Measurements from ENCODE around the gene RFC4. TPM values are rescaled to one million over a fixed set of nuclear protein-coding genes. Genes with fewer than 3 reads are reported as not detected.

Gene RFC4
- total and polyA plus RNA-seq, 9 of the 15 experiments (the other 6 are each of a cell fraction or from before 2014, with no cell fraction given), result 105 to 227 (median 180) TPM

DNA sequence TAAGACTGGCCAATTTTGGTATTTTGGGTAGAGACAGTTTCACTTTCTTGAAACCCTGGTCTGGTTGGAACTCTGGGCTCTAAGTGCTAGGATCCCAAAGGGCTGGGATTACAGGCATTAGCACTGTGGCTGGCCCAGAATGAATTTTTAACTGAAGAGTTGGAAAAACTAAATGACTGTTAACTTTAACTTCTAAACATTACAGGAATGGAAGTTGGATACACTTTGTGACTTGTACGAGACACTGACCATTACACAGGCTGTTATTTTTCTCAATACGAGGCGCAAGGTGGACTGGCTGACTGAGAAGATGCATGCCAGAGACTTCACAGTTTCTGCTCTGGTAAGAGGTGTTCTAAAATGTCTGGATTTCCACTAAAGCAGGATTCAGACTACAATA lies 19.4 kb downstream of the RFC4 start (continued):
- TF ChIP-seq GTF2E2 (tag; IDR thresholded peaks at IDR 0.05), result no peak
- TF ChIP-seq ILF3 (IDR thresholded peaks at IDR 0.05; ENCODE audit: borderline replicate concordance), result 0 out of 2 replicates have a peak, but pooled peaks have one; percentile 15
- no peak for TF ChIP-seq MEF2A (IDR thresholded peaks at IDR 0.05; ENCODE audit: control insufficient read depth, low read depth, low read length)

DNA sequence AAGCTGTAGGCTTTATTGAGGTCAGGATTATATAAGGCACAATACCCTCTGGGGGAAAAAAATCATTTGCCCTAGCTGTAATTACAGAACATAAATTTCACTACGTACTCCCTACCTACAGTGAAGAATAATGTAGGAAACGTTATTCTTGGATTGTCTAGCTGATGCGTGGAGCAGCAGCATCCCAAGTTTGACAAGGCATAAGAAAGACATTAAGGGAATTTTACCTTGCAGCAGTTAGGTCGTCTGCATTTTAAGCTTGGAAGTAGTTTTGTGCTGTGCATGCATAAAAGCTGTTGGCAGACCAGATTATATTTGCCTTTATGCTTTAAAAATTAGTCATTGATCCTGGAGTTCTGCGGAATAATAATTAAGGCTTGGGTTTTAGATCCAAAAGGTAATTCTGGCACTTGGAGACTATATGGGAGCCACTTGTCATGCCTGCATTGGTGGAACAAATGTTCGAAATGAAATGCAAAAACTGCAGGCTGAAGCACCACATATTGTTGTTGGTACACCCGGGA lies 20.7 kb downstream of the RFC4 start:
- DNase-seq (ENCODE audit: extremely low read depth in 1 of 4, low spot score in 3 of 4), result no peak

More for the DNA sequence above, 20.7 kb downstream of the RFC4 start:
- H3K4me3 ChIP-seq, result peak overlapping the region; percentile 81
- no TSS peak for BruUV-seq (replicated peaks)
- H3K4me1 ChIP-seq (replicated peaks in 1 of 2; ENCODE audit: control insufficient read depth in 2 of 2, insufficient read depth in 2 of 2, low read length in 2 of 2), result peaks cover 4 to 18% of the 10 kb centered on the region in 2 experiments; a peak in 3 of 5 replicates
- FAIRE-seq, result no peak
- peak overlapping the region; percentile 99 for H3K27ac ChIP-seq (ENCODE audit: extremely low read depth, low read depth, low read length)
- in situ Hi-C loops (cut with MboI) (no loop called here), intact Hi-C loops (cut with micrococcal nuclease) (no loop called here)
- no peaks in the 10 kb centered on the region for H3K27me3 ChIP-seq (ENCODE audit: control insufficient read depth in 2 of 2, insufficient read depth in 2 of 2, low read length in 2 of 2)
- peaks cover 68% of the 10 kb centered on the region for H3K79me2 ChIP-seq (ENCODE audit: control insufficient read depth, insufficient read depth, low read length)
- WGBS (ENCODE audit: insufficient coverage, low coverage, missing lambda C conversion rate), result under 1% methylated on average over 7 of the region's 7 CpGs
- TF ChIP-seq MXI1 (IDR thresholded peaks at IDR 0.05; ENCODE audit: low read depth, low read length) (peak; percentile 32; the same call in 1 of the 2 replicates), MEF2D (tag; conservative IDR thresholded peaks at IDR 0.05; ENCODE audit: low read depth) (no peak), CHD1 (IDR thresholded peaks at IDR 0.05; ENCODE audit: low read length) (peak; percentile 18), POLR2A (conservative IDR thresholded peaks at IDR 0.05) (peak; percentile 19; the same call in 1 of the 2 replicates), MCM3 (IDR thresholded peaks at IDR 0.05) (no peak), ZNF316 (IDR thresholded peaks at IDR 0.05) (0 out of 2 replicates have a peak, but pooled peaks have one; percentile 21), MAFF (IDR thresholded peaks at IDR 0.05; ENCODE audit: low read length) (0 out of 2 replicates have a peak, but pooled peaks have one; percentile 24), TAF7 (tag; IDR thresholded peaks at IDR 0.05) (no peak), ARID1B (IDR thresholded peaks at IDR 0.05) (no peak)
- H3K36me3 ChIP-seq (ENCODE audit: control insufficient read depth, insufficient read depth, low read length), result peaks cover 70% of the 10 kb centered on the region
- H4K20me1 ChIP-seq (replicated peaks; ENCODE audit: control insufficient read depth, insufficient read depth, low read length), result peaks cover 63% of the 10 kb centered on the region
- H3K9me1 ChIP-seq (ENCODE audit: control insufficient read depth, insufficient read depth, low read length), result no peaks in the 10 kb centered on the region
- H3K9ac ChIP-seq (ENCODE audit: insufficient read depth in 1 of 2, low read depth in 2 of 2, low read length in 2 of 2), result peak overlapping the region; percentile 57 to 100
- ChIA-PET CTCF (ENCODE audit: low intra/inter-chr PET ratio) (interaction anchor here (0.6 kb wide), 1 partner anchor 91 kb away, joined by 3 read pairs; no protein-coding TSS in a partner anchor), POLR2A (interaction anchor here (0.6 to 2.8 kb wide), 15 partner anchors 12 to 354 kb away, joined by 3 to 36 read pairs (median 4); partner anchors contain the start of genes DNAJB11, RFC4, RPL39L and TBCCD1)
- no peak overlapping the region for H2AFZ ChIP-seq (ENCODE audit: low read depth, low read length)
- no peak for ATAC-seq
- peak overlapping the region; percentile 99 for H3K4me2 ChIP-seq (ENCODE audit: insufficient read depth, low read length)
- H3K9me3 ChIP-seq (replicated peaks; ENCODE audit: control insufficient read depth, insufficient read depth, low read depth, low read length), result no peaks in the 10 kb centered on the region

All from K562 (cell line).